Measurements from ENCODE around the gene SETD1B.
A peak's percentile ranks its signal among the peaks of the same experiment; 100 is the strongest.

SETD1B gene

GRCh38 chr12:121792607-121793439 is 11.0 kb upstream of the SETD1B start:
- peak overlapping the region; percentile 93 for H3K4me3 ChIP-seq (ENCODE audit: low read depth, low read length)
- peak; percentile 82 for DNase-seq (ENCODE audit: low read depth)
- TF ChIP-seq CTCF (IDR thresholded peaks at IDR 0.05; ENCODE audit: insufficient read depth, low read depth, low read length, missing control alignments): no peak

GRCh38 chr12:121793440-121793837 is 10.4 kb upstream of the SETD1B start, which contains the start of gene RHOF:
TSS of gene RHOF (minus strand) at chr12:121793688. CDS start at chr12:121793633, 55 bp downstream.
- H3K4me3 ChIP-seq (ENCODE audit: low read depth, low read length): peak within 1 kb of the TSS; percentile 93
- no peak for TF ChIP-seq CTCF (IDR thresholded peaks at IDR 0.05; ENCODE audit: insufficient read depth, low read depth, low read length, missing control alignments)
- peak; percentile 82 for DNase-seq (ENCODE audit: low read depth)

- peak; percentile 98 for DNase-seq (ENCODE audit: low read depth)
- peak; percentile 100 for TF ChIP-seq CTCF (IDR thresholded peaks at IDR 0.05; ENCODE audit: insufficient read depth, low read depth, low read length, missing control alignments)
- peak overlapping the region; percentile 93 for H3K4me3 ChIP-seq (ENCODE audit: low read depth, low read length)
Observed at GRCh38 chr12:121793838-121794533, 9.8 kb upstream of the SETD1B start.

GRCh38 chr12:121794534-121795033 is 9.2 kb upstream of the SETD1B start:
- no peak for DNase-seq (ENCODE audit: low read depth)
- TF ChIP-seq CTCF (IDR thresholded peaks at IDR 0.05; ENCODE audit: insufficient read depth, low read depth, low read length, missing control alignments): no peak
- H3K4me3 ChIP-seq (ENCODE audit: low read depth, low read length): peak overlapping the region; percentile 46

GRCh38 chr12:121795034-121795968 is 8.5 kb upstream of the SETD1B start:
- H3K4me3 ChIP-seq (ENCODE audit: low read depth, low read length): peak overlapping the region; percentile 46

More at GRCh38 chr12:121795034-121795968, 8.5 kb upstream of the SETD1B start:
- peak; percentile 91 for DNase-seq (ENCODE audit: low read depth)
- peak; percentile 98 for TF ChIP-seq CTCF (IDR thresholded peaks at IDR 0.05; ENCODE audit: insufficient read depth, low read depth, low read length, missing control alignments)
